ENCODE results near the gene UGP2. TPM values are rescaled to one million over a fixed set of nuclear protein-coding genes. Genes with fewer than 3 reads are reported as not detected.

UGP2 gene
- total RNA-seq, 1 donor from 2014 or later: 59.2 TPM

DNA sequence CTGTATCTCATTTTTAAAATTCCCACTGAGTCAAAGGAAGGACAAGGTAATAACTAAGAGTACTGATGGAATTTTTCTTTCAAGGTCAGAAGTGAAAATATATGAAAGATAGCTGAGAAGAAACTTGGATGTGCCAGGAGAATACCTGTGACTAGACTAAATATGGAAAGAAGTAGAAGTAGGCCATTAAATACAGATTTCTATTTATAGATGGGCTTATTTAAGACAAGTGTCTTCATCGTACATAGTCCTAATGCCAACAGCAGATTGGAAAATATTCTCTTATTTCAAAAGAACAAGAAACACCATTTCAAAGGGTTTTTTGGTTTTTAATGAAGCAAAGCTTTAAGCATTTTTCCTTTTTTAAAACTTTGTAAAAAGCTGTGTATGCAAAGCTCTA lies 22.0 kb downstream of the UGP2 start:
- no peak for DNase-seq (ENCODE audit: extremely low read depth, low read depth, low spot score)

- no peak for DNase-seq (ENCODE audit: extremely low read depth, low read depth, low spot score)
Measured at GRCh38 chr2:63865159-63865799, 23.6 kb downstream of the UGP2 start.

DNA sequence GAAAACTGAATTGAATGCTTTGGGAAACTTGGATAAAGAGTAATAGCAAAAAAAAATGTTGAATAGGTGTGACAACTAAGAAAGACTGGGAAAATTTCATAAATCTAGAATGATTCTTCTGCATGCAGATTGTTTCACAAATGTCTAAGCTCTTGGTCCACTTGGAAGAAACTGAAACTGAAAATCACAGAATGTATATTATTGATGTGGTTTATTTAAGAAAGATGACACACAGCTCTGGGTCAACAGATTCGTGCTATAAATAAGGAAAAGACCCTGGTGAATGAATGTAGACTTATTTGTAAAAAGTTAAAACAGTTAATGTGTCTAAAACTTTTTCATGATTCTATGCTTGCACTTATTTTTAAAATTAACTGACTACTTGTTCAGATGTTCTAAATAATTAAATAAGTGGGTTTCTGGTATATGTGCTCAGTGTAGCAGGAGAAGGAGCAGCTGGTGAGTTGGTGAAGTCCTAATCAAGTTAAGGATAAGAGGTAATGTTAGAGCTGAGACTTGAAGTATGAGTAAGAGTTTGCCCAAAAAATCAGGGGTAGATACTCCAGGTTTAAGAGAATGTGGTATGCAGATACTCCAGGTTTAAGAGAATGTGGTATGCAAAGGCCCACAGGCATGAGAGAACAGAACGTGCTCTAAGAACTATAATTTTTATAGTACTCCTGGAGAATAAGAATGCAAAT lies 24.5 kb downstream of the UGP2 start:
- no peak for DNase-seq (ENCODE audit: extremely low read depth, low read depth, low spot score)

GRCh38 chr2:63870679-63871078 lies 29.0 kb downstream of the UGP2 start:
- no peak for DNase-seq (ENCODE audit: extremely low read depth, low read depth, low spot score)

DNA sequence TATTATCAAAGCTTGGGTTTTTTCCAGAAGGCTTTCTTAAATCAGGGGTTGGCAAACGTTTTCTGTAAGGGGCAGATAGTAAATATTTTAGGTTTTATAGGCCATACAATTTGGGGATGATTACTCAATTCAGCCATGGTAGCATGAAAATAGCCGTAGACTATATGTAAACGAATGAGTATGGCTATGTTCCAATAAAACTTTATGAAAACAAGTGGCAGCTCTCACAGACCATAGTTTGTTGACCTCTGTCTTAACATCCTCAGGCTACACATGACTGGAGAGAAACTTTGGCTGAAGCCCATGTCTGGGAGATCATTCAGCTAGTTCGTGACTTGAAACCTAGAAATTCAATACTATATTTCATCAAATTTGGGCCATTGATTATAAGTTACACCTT lies 30.2 kb downstream of the UGP2 start:
- no peak for DNase-seq (ENCODE audit: extremely low read depth, low read depth, low spot score)

GRCh38 chr2:63872571-63873328 lies 31.1 kb downstream of the UGP2 start:
- no peak for DNase-seq (ENCODE audit: extremely low read depth, low read depth, low spot score)

DNA sequence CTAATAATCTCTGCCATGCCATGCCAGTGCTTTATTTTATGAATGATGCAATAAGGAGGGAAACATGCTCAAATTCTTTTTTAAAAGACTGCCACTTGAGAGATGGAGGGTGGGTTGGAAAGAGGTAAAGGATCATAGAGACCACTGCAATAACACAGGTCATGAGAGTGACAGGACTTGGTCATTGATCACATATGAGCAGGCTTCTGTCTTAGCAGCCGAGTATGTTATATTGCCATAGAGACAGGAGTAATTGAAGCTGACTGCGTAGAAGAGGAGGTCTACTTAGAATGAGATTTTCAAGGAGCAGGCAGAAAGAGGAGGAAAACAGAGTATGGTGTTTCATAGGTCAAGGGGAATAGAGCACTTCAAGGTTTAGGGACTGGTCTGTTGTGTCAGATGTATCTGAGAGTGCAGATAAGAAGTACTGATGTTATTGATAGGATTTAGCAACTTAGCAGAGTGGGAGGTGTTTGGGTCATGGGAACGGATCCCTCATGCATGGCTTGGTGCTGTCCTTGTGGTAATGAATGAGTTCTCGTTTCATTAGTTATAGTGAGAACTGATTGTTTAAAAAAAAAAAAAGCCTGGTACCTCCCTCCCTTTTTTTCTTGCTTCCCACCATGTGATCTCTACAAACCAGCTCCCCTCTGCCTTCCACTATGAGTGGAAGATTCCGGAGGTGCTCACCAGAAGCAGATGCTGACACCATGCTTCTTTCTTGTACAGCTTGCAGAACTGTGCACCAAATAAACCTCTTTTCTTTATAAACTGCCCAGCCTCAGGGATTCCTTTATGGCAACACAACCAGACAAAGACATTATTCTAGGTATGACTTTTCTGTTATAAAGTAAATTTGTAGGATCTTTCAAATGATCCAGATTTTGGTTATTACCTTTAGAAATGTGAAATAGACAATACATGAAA lies 32.8 kb downstream of the UGP2 start:
- no peak for DNase-seq (ENCODE audit: extremely low read depth, low read depth, low spot score)

DNA sequence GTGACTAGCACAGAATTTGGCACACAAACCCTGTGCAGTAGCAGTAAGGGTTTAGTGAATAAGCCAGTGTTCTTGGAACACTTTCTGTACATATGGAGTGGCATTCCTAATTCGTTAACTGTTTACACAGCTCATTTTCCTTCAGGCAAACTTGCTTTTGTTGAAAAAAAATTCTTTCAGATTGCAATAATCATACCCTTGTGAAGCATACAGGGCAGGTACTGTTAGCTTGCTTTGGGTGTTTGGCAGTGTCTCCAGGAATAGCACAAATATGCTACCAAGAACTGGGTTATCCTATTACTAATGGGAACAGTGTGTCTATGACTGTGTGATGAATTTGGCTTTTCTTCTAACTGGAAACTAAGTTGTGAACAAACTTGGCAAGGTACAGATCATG lies 33.4 kb downstream of the UGP2 start:
- DNase-seq (ENCODE audit: extremely low read depth, low read depth, low spot score): no peak

- no peak for DNase-seq (ENCODE audit: extremely low read depth, low read depth, low spot score)
Measured at GRCh38 chr2:63875559-63876245, 34.0 kb downstream of the UGP2 start.

- no peak for DNase-seq (ENCODE audit: extremely low read depth, low read depth, low spot score)
Measured at GRCh38 chr2:63876311-63876710, 34.6 kb downstream of the UGP2 start.

- no peak for DNase-seq (ENCODE audit: extremely low read depth, low read depth, low spot score)
Measured at GRCh38 chr2:63878486-63878885, 36.8 kb downstream of the UGP2 start.

- DNase-seq (ENCODE audit: extremely low read depth, low read depth, low spot score): no peak
Measured at GRCh38 chr2:63879876-63880433, 38.3 kb downstream of the UGP2 start.

DNA sequence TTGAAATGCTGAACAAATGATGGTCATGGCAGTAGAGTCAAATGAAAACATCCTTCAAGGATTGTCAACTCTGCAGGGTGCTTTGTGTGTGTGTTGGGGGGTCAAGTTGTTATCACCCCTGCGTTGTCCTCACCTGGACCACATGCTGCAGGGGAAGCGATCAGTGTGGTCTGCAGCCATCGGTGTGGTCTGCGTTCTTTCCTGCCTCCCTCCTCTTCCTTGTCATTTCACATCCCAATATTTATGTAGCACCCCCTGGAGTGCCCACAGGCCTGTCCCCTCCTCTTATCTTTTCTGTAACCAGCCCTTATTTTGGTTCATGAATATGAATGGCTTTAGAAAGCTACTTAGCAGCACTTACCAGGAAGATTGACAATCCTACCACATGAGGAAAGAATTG lies 38.9 kb downstream of the UGP2 start:
- no peak for DNase-seq (ENCODE audit: extremely low read depth, low read depth, low spot score)

GRCh38 chr2:63881205-63881604 lies 39.5 kb downstream of the UGP2 start:
- DNase-seq (ENCODE audit: extremely low read depth, low read depth, low spot score): no peak

- no peak for DNase-seq (ENCODE audit: extremely low read depth, low read depth, low spot score)
Measured at GRCh38 chr2:63882395-63883105, 40.9 kb downstream of the UGP2 start.

- DNase-seq (ENCODE audit: extremely low read depth, low read depth, low spot score): no peak
Measured at GRCh38 chr2:63886445-63886844, 44.7 kb downstream of the UGP2 start.

GRCh38 chr2:63888053-63888452 lies 46.4 kb downstream of the UGP2 start:
- no peak for DNase-seq (ENCODE audit: extremely low read depth, low read depth, low spot score)

DNA sequence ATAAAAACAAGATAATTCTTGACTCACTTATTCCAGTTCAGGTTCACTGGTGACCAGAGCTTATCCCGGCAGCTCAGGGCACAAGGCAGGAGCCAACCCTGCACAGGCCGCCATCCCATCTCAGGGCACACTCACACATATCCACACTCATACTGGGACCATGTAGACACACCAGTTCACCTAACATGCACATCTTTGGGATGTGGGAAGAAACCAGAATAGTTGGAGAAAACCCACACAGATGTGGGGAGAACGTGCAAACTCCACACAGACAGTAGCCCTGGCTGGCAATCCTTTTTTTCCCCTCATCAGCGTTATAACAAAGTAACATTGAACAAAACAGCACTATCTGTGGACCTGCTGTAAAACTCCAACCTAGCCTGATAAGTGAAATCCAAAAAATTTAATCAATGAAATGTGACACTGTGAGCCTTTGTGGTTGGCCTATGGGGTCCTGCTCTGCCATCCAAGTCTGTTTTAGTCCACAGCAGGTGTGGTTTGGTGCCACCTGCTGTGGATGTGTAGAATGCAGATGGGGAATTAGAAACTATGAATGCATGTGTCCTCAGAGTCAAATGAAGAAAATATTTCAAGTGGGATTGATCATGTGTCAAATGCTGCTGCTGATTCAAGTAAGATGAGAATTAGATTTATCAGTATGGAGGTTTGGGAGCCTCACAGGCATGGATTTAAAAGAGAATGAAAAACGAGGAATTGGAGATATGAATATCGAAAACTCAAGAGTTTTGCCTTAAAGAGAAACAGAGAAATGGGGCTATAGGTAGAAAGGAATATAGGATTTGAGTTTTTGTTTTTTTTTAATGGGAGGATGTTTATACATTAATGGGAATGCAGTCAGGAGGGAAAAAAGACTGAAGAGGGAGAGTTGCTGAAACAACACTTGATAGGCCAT lies 47.0 kb downstream of the UGP2 start:
- peak; percentile 10 for DNase-seq (ENCODE audit: extremely low read depth, low read depth, low spot score)

Measured in glomerular endothelial cell (primary cell).